HG02588 (cell line): ENCODE results near the gene PTPRK.

ENCODE experiments used
- ATAC-seq: cut with Tn5 transposase; IDR thresholded peaks from one replicate; pipeline ENCODE4 v1.9.1; 2021; ENCODE audit warnings: mild to moderate bottlenecking, moderate library complexity; ENCODE audit not compliant: unreplicated experiment

The PTPRK gene

DNA sequence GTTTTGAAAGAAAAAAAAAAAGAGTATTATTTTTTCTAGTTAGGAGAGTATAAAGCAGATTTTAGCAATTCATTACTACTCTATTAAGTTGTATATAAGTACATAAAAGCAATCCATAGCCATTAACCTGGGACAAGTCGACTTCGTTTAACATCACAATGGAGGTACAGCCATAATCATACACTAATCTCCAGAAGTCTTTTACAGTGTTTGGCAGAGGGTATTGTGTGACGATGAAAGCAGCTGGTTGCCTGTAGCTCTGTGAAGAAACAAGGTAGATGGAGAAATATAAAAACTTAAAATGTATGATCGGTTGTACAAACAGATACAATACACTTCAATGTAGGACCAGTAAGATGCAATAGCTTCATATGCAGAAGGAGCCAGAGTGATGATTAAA is 543.6 kb downstream of the PTPRK start:
- no peak for ATAC-seq

GRCh38 chr6:127976111-127976510 is 544.3 kb downstream of the PTPRK start:
- ATAC-seq: no peak

DNA sequence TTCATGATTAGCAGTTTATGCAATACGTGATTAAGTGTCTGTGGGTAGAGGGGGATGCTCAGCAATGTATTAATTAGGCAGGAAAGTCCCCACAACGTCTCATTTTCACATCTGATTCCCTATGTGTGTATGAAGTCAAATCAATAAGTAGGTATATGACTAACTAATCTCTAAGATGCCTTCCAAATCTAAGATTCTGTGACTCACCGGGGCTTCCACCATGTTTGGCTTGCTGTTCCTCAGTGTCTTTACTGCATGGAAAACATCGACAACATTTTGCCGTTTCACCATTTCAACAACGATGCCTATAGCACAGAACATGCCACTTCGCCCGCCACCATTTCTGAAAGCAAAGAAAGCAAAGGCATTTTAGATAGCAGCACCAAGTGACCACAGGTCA is 547.6 kb downstream of the PTPRK start:
- no peak for ATAC-seq

DNA sequence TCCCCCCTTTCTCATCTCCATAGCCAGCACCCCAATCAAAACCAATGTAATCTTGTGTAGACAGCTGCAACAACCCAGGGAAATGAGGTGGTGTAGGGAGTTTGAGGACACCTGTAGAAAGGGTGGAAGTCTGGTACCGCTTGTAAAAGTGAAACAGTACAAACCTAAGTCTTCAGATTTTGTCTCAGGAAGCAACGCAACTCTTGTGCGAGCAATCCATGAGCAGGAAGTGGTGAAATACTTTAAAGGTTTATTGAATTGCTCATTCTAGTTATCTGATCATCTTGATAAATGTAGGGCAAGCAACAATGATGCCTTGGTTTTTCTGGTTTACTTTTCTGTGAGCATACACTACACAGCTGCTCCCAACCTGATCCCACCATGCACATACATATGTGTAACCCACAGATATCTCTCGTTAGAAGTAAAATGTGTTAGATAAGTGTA is 548.4 kb downstream of the PTPRK start:
- ATAC-seq: peak; percentile 52

- ATAC-seq: no peak
Observed at GRCh38 chr6:127971386-127971785, 549.0 kb downstream of the PTPRK start.

DNA sequence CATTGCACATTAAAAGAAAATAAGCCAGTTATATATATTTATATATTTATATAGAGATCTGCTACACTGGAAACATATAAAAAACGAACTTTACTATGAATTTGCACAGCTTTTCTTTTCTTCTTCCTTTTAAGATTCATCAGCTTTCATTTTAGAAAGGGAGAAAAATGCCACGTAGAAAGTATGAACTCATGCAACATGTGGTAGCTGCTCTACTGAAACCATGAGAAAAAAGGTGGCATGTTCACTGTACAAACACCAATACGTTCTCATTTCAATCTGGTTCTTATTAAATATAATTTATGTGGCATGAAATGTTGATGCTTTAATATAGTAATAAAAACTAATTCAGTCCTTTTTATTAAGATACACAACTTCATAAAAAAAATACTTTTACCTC is 550.7 kb downstream of the PTPRK start:
- ATAC-seq: no peak

GRCh38 chr6:127968394-127968793 is 552.0 kb downstream of the PTPRK start:
- ATAC-seq: no peak

GRCh38 chr6:127967708-127968107 is 552.7 kb downstream of the PTPRK start:
- ATAC-seq: no peak

GRCh38 chr6:127966616-127967015 is 553.8 kb downstream of the PTPRK start:
- ATAC-seq: no peak

GRCh38 chr6:127963495-127963894 is 556.9 kb downstream of the PTPRK start:
- ATAC-seq: no peak

GRCh38 chr6:127959869-127960268 is 560.5 kb downstream of the PTPRK start:
- no peak for ATAC-seq

GRCh38 chr6:127956956-127957355 is 563.4 kb downstream of the PTPRK start:
- no peak for ATAC-seq

- no peak for ATAC-seq
Observed at GRCh38 chr6:127956260-127956888, 564.0 kb downstream of the PTPRK start.

- ATAC-seq: no peak
Observed at GRCh38 chr6:127954082-127954481, 566.3 kb downstream of the PTPRK start.

GRCh38 chr6:127952831-127953230 is 567.6 kb downstream of the PTPRK start:
- ATAC-seq: no peak

DNA sequence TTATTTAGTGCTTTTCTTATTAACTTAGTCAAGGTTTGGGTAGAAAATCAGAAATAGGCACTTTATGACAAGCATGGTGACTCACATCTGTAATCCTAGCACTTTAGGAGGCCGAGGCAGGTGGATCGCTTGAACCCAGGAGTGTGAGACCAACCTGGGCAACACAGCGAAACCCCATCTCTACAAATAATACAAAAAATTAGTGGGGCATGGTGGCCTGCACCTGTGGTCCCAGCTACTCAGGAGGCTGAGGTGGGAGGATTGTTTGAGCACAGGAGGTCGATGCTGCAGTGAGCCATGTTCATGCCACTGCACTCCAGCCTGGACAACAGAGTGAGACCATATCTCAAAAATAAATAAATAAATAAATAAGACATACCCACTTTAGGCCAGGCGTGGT is 568.2 kb downstream of the PTPRK start:
- peak; percentile 12 for ATAC-seq

DNA sequence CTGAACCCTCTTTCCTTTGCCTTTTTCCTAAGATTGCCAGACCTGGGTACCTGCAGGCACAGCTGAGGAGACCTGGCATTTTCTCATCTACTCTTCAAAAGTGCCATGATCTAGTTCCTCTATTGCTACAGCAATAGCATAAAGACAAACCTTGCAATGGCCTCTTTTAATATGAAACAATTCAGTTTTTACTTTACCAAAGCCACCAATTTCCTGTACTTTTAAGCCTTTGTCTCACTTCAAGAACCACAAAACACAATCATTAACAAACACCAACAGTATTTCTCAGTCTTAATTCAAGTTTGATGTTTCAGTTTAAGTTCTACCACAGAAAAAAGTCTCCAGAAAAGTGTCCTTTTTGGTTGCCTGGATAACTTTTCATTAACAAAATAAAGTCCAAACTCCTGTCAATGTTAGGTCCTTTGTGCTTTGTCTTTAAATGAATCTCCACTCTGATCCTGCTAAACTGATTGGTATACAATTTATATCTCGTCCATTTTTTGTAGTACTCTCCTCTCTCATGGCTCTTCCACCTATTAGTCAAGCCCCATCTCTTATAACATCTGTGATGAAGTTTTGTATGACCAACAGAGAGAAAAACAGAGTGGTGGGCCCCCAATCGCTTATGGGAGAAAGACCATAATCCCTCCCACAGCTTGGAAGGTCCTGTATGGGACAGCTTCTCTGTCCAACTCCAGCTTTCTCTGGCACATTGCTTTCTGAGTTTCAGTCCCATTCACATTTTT is 569.1 kb downstream of the PTPRK start:
- peak; percentile 73 for ATAC-seq

DNA sequence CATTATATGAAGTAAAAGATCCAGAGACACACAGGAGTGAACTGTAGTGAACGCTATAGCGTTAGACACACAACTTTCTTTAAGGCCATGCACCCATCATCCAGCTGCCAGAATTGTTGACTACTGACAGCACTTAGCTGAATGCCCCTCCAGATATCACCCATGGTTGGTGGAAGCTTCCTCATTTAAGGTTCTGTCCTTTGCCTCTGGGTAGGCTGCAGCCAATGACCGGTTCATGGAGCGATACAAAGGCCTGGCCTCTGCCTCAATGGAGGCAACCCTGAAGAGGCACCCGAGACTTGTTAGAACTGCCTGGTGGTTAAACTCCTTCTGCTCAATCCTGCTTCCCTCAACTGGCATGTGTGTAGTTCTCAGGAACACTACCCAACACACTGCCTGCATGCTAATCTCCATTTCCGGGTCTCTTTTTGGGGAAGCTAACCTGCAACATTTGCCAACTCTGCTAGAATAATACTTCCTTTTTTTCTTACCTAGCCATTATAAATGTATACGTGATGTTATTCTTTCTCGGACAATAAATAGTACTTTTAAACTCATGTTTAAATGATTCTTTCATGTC is 569.7 kb downstream of the PTPRK start:
- ATAC-seq: peak; percentile 34

GRCh38 chr6:127949251-127949650 is 571.1 kb downstream of the PTPRK start:
- no peak for ATAC-seq

DNA sequence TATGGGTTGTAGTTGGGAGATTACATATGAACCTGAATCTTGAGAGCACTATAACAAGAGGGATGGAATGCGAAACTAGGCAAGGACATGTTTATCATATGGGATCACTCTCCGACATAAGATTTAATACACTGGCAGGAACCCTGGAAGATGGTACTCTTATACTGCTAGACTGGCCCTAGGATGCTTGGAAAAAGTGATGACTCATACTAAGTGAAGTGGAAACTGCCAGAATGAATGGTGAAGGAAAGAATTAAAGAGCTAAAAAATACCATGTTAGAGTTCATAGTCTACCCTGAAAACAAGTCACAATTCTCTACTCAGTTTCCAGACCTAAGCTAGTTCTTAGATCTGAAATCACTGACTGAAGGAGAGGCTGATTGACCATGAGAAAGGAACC is 574.0 kb downstream of the PTPRK start:
- no peak for ATAC-seq

DNA sequence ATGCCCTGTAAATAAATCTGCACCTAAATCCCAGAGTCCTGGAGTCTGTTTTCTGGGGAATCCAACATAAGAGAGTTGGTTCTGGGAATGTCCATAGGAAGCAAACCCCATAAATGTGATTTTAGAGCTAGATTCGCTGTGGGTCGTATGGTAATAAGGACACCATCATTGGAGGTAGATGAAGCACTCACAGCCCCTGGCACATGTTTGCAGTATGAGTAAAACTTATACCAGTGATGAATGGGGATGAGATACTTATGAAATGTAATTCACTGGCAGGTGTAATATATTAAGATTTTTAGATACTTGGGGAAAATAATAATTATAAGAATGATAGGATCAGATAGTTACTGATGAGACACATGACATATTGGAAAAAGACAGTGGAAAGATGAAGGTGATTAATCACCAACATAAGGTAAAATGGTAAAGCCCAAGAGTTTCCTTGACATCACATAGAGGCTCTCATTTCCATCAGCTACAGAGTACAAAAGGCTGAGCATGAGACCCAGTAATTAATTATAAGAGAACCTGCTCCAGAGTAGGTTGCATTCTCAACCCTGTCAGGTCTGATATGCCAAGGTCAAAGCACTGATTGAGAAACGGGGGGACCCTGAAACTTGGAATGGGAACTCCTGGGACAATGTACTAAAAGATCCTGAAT is 574.8 kb downstream of the PTPRK start:
- no peak for ATAC-seq

GRCh38 chr6:127941228-127941627 is 579.2 kb downstream of the PTPRK start:
- no peak for ATAC-seq
